ENCODE data around the gene DNMT3A.
"Not testable (repeated sequence)": the region's sequence is repeated elsewhere in the genome, so short reads cannot be mapped to it uniquely, and the experiment has no call there.

Gene DNMT3A

DNA sequence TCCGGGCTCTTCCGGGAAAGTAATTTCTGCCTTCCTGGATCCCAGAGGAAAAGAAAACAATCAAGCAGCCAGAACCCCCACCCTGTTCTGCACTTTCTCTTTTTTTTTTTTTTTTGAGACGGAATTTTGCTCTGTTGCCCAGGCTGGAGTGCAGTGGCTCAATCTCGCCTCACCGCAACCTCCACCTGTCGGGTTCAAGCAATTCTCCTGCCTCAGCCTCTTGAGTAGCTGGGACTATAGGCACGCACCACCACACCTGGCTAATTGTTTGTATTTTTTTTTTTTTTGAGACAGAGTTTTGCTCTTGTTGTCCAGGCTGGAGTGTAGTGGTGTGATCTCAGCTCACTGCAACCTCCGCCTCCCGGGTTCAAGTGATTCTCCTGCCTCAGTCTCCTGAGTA, 69.0 kb downstream of the DNMT3A start:
- DNase-seq, H3K27me3 Mint-ChIP-seq, ATAC-seq, H3K27ac Mint-ChIP-seq, H3K4me3 Mint-ChIP-seq, H3K9me3 Mint-ChIP-seq: not testable (repeated sequence)
- peaks cover 55% of the 10 kb centered on the region for H3K36me3 Mint-ChIP-seq (ENCODE audit: low read depth)
- peaks cover 59% of the 10 kb centered on the region for H3K4me1 Mint-ChIP-seq

DNA sequence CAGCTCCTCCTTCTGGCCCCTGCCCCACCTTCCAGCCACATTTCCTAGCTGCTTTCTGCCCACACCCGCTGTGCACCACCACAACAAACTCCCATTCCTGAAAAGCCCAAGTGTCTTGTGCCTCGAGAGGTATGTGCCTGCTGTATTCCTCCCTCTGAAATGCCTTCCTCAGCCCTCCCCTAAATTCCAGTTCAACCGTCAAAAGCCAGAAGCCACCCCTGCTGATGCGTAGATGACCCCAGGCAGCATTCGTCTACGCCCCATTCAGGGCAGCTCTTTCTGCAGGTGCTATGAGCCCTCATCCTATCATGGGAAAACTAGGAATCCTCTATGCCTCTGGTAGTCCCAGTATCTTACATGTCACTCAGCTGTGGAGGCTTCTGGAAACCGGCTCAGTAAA, 71.7 kb downstream of the DNMT3A start:
- DNase-seq (no peak), ATAC-seq (no peak)
- Mint-ChIP-seq H3K4me3 (no peak overlapping the region), H3K4me1 (peaks cover 60% of the 10 kb centered on the region), H3K27me3 (no peaks in the 10 kb centered on the region), H3K36me3 (ENCODE audit: low read depth) (peaks cover 71% of the 10 kb centered on the region), H3K9me3 (no peaks in the 10 kb centered on the region), H3K27ac (peak overlapping the region; percentile 56)

DNA sequence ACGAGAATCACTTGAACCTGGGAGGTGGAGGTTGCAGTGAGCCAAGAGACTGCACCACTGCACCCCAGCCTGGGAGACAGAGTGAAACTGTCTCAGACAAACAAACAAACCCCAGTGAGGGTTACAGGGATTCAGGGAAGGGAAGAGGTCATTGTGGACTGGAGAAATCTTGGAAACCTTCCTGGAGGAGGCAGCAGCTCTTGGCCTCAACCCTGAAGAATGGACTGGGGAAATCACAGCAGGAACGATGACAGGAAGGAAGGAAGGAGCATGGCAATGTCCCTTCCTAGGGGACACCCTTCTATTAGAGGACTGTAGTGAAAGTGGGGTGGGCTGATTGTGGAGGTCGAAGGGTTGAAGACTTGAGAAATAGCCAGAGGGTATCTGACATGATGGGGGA, 72.5 kb downstream of the DNMT3A start:
- no peak for ATAC-seq
- Mint-ChIP-seq H3K9me3 (no peaks in the 10 kb centered on the region), H3K27ac (peak overlapping the region; percentile 1), H3K36me3 (ENCODE audit: low read depth) (peaks cover 71% of the 10 kb centered on the region), H3K4me3 (no peak overlapping the region), H3K27me3 (no peaks in the 10 kb centered on the region), H3K4me1 (peaks cover 55% of the 10 kb centered on the region)
- DNase-seq = no peak

DNA sequence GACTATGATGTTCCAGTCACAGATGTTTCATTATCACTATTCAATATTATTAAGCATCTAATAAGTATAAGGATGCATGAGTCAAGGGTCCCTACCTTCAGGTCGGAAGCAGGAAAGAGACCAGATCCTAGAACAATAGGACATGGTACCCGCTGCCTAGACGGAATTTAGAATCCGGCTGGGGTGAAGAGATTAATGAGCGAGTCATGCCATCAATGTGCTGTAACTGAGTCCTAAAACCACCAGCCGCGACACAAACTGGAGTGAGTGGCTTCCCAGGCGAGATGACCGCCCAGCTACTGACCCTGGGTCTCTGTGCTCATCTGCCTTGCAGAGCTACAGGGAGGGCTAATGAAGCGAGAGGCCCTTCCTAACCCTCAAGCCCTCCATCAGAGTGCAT, 73.6 kb downstream of the DNMT3A start:
- Mint-ChIP-seq H3K4me3 (no peak overlapping the region), H3K36me3 (ENCODE audit: low read depth) (peaks cover 68% of the 10 kb centered on the region), H3K9me3 (no peaks in the 10 kb centered on the region), H3K27me3 (no peaks in the 10 kb centered on the region), H3K27ac (peak overlapping the region; percentile 25), H3K4me1 (peaks cover 47% of the 10 kb centered on the region)
- ATAC-seq (no peak), DNase-seq (no peak)

DNA sequence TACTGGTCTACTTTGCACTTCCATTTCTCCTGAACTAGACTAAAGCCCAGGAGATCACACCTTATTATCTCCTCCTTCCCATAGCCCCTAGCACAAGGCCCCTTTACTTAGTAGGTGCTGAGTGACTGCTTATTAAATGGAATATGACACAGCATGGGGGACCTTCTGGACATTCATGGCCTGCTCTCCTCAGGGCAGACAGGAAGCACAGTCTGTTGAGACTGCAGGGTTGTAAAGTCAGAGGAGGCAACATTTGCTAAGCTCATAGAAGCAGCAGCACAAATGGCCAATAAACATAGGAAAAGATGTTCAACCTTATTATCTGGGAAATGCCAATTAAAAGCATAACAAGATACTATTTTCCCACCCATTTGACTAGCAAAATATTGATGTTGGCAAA, 75.3 kb downstream of the DNMT3A start:
- Mint-ChIP-seq H3K4me1 (peaks cover 41% of the 10 kb centered on the region), H3K27ac (peak overlapping the region; percentile 24), H3K27me3 (no peaks in the 10 kb centered on the region), H3K36me3 (ENCODE audit: low read depth) (peaks cover 64% of the 10 kb centered on the region), H3K9me3 (no peaks in the 10 kb centered on the region), H3K4me3 (no peak overlapping the region)
- ATAC-seq (no peak), DNase-seq (no peak)

DNA sequence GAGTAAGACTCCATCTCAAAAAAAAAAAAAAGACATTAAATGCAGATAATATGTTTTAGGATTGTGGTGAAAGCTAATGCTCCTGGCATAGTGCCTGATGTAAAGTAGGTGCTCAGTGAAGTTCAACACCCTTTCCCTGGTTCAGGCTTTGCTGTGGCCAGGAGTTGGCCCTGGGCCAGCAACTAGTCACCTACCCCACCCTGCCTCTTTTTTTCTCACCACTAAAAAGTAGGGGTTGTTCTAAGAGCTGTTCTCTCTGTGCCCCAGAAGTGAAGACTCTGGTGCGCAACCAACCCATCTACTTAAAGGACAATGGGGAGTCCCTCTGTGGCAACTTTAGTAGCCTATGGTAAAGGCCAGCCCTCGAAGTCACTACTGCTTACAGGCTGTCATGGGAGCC, 75.9 kb downstream of the DNMT3A start:
- Mint-ChIP-seq H3K36me3 (ENCODE audit: low read depth) (peaks cover 61% of the 10 kb centered on the region), H3K27me3 (no peaks in the 10 kb centered on the region), H3K4me3 (no peak overlapping the region), H3K9me3 (no peaks in the 10 kb centered on the region), H3K27ac (peak overlapping the region; percentile 24), H3K4me1 (peaks cover 41% of the 10 kb centered on the region)
- no peak for DNase-seq
- ATAC-seq = peak; percentile 31

DNA sequence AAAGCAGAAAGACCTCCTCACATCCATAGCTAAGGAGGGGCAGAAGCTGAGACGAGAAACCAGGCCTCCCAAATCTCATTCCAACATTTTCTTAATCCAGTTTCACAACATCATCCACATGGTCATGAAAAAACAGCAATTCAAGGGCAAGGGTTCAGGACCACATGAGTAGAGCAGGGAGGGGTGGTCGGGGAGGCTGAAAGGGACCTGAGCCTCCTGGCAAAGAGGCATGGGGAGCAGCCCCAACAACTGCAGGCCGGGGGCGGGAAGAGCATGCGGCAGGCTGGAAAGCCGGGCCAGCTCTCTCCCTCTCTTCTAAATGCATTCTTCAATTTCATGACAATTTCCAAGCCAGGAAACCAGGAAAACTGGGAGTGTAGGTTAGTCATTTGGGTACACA, 76.7 kb downstream of the DNMT3A start:
- Mint-ChIP-seq H3K4me1 (peaks cover 46% of the 10 kb centered on the region), H3K27me3 (no peaks in the 10 kb centered on the region), H3K36me3 (ENCODE audit: low read depth) (peaks cover 59% of the 10 kb centered on the region)

DNA sequence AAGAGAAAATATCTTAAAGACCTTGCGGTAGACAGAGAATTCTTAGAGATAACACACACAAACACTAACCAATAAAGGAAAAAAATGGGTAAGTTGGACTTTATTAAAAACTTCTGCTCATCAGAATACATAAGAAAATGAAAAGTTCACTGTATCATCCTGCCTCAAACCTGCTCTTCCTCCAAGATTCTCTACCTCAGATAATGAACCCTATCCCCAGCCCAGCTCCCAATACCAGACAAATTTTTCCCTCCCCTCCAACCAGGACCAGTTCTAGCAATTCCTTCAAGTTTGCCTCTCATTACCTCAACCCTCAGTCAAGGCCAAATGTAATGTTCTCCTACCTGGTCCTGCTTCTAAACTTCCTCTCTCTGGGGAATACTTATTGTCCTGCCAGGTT, 79.4 kb downstream of the DNMT3A start:
- DNase-seq (no peak), ATAC-seq (no peak)
- Mint-ChIP-seq H3K4me3 (no peak overlapping the region), H3K36me3 (ENCODE audit: low read depth) (peaks cover 39% of the 10 kb centered on the region), H3K4me1 (peaks cover 33% of the 10 kb centered on the region), H3K9me3 (no peaks in the 10 kb centered on the region), H3K27ac (peak overlapping the region; percentile 5), H3K27me3 (no peaks in the 10 kb centered on the region)

More for the DNA sequence above, 76.7 kb downstream of the DNMT3A start:
- Mint-ChIP-seq H3K27ac (no peak overlapping the region), H3K4me3 (no peak overlapping the region), H3K9me3 (no peaks in the 10 kb centered on the region)
- DNase-seq (no peak), ATAC-seq (no peak)

DNA sequence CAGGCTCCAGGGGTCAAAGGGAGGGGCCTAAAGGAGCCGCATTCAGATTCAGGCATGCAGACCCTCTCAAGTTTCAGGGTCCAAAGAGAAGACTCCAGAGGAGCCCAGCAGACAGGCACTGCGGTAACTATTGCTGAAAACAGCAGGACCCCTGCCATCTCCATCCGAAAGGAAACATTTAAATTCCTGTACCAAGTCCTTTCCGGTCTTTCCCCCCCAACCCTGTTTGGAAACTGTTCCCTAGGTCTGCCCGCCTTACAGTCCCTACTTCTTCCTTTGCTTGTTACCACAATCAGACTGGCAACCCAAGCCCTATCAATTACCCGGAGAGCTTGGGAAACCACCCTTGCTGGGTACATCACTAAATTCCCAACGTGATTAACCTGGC, 82.0 kb downstream of the DNMT3A start:
- H3K27ac Mint-ChIP-seq = no peak overlapping the region
- H3K4me1 Mint-ChIP-seq = peaks cover 19% of the 10 kb centered on the region
- no peaks in the 10 kb centered on the region for H3K27me3 Mint-ChIP-seq
- H3K9me3 Mint-ChIP-seq = no peaks in the 10 kb centered on the region
- no peak overlapping the region for H3K4me3 Mint-ChIP-seq
- ATAC-seq (no peak), DNase-seq (no peak)
- peaks cover 34% of the 10 kb centered on the region for H3K36me3 Mint-ChIP-seq (ENCODE audit: low read depth)

DNA sequence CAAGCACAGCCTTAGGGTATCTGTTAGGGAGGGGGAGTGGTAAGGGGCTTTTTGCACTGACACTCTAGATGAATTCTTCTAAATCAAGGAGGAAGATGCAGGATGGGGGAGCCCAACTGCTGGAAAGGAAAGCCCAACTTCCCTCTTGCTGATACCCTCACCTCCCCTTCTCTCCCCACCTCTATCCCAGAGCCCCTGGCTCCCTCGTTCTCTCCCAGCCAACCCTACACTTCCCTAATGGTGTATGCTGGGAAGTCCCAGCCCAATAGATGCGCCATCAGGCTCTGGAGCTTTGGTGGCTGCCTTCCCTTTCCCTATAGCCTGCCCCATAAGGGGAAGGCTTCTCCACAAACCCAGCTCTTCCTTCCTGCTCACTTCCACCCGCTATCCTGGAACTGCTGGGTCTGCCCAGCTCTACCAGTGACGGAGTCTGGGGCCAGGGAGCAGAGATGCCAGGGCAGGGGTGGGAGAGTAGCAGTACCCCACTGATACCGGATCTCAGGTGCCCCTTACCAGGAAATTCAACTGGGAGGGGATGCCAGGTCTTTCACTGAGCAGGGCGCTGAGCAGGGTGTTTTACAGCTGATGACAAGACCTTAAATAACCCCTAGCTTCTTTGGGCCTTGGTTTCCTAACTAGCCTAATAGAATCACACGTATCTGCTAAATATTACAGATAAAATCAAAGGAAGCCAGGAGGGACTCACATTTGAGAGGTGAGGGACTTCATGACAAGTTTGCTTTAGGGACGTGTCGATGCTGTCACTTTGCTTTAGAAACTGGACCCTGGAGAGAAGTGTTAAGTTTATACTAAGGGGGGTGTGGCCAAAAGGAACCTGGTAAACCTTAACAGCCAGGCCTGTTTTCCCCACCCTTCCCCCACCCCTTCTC, 82.6 kb downstream of the DNMT3A start:
- Mint-ChIP-seq H3K27ac (no peak overlapping the region), H3K9me3 (no peaks in the 10 kb centered on the region), H3K4me3 (no peak overlapping the region), H3K27me3 (no peaks in the 10 kb centered on the region), H3K36me3 (ENCODE audit: low read depth) (peaks cover 38% of the 10 kb centered on the region), H3K4me1 (peaks cover 19% of the 10 kb centered on the region)
- ATAC-seq (no peak), DNase-seq (no peak)

DNA sequence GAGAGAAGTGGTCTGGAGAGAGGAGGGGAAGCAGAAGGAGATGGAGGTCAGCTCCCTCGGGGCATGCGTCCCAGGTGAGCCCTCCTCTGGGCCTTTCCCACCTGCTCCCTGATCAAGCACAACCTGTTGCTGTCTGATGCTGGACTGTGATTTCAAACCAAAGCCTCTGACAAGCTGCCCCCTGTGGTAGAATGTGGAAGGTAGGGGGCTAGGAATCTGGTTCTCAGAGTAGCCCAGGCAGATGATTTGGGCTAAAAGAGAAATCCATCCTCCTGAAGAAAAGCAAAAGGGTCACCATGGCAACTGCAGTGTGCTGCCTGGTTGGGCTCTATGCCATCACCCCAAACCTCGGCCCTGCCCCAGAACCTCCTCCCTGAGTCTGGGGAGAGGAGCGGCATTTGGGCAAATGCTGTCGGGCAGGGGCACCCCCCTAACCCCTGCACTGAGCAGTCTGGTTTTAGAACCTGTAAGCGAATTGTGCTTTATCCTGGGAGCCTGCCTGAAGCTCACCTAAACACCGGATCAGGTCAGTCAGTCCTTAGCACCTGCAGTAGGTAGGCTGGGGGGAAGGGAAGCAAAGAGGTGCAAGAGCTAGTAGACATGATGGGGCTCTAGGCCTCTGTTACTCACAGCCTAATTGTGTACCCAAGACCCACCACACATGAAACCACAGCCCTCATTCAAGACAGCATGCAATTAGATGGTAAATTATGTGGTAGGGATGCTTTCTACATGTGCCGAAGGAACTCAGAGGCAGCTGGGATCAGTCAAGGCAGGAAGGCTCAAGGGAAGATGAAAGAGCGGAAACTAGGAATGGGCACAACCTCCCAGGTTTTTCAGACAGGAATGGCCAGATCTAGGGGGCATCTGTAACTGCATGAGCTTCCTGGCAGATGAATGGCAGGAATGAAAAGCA, 83.5 kb downstream of the DNMT3A start:
- H3K36me3 Mint-ChIP-seq (ENCODE audit: low read depth) = peaks cover 38% of the 10 kb centered on the region
- peaks cover 19% of the 10 kb centered on the region for H3K4me1 Mint-ChIP-seq
- H3K27ac Mint-ChIP-seq = no peak overlapping the region
- H3K9me3 Mint-ChIP-seq = no peaks in the 10 kb centered on the region
- no peak overlapping the region for H3K4me3 Mint-ChIP-seq
- ATAC-seq = peak; percentile 16
- no peaks in the 10 kb centered on the region for H3K27me3 Mint-ChIP-seq
- no peak for DNase-seq

DNA sequence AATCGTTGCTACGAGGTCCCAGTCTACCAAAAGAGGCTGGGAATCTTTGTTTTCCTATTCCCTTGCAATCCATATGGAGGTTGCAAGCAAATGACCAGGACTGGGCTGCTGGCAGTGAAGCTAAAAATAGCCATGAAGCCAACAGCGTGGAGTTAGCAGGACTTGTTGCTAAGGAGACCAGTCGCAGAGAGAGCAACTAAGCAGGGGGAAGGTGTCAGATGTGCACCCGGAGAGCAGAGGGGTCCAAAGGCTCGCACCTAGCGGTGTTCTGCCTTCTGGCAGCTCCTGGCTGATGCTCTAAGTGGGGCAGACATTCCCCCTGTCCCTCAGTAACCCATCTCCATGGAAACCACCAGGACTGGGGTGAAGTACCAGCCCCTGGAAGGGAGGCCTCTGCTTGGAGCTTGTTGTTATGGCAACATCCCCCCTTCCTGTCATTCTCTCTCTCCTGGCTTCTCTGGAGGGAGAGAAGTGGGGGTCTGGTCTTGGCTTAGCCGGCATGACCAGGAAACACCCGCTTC, 84.6 kb downstream of the DNMT3A start:
- no peak for DNase-seq
- Mint-ChIP-seq H3K27me3 (no peaks in the 10 kb centered on the region), H3K36me3 (ENCODE audit: low read depth) (peaks cover 36% of the 10 kb centered on the region), H3K9me3 (no peaks in the 10 kb centered on the region), H3K4me1 (peaks cover 26% of the 10 kb centered on the region), H3K27ac (no peak overlapping the region), H3K4me3 (no peak overlapping the region)
- ATAC-seq = no peak

DNA sequence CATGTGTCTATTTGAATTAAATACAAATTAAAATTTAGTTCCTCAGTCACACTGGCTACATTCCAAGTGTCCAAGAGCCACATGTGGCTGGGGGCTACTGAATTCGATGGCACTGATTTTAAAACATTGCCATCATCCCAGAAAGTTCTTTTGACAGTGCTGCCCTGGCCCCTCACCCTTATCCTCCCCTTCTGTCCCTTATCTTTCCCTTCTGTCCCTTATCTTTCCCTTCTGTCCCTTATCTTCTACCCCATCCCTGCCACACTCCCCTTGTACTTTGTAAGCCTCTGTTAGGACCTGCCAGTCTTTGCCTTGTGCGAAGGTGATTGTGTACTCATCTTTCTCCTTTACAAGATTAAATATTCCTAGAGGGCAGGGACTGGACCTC, 85.2 kb downstream of the DNMT3A start:
- Mint-ChIP-seq H3K4me1 (peaks cover 26% of the 10 kb centered on the region), H3K36me3 (ENCODE audit: low read depth) (peaks cover 35% of the 10 kb centered on the region), H3K4me3 (no peak overlapping the region), H3K9me3 (no peaks in the 10 kb centered on the region), H3K27ac (peak overlapping the region; percentile 15), H3K27me3 (no peaks in the 10 kb centered on the region)
- DNase-seq = no peak
- ATAC-seq = no peak

DNA sequence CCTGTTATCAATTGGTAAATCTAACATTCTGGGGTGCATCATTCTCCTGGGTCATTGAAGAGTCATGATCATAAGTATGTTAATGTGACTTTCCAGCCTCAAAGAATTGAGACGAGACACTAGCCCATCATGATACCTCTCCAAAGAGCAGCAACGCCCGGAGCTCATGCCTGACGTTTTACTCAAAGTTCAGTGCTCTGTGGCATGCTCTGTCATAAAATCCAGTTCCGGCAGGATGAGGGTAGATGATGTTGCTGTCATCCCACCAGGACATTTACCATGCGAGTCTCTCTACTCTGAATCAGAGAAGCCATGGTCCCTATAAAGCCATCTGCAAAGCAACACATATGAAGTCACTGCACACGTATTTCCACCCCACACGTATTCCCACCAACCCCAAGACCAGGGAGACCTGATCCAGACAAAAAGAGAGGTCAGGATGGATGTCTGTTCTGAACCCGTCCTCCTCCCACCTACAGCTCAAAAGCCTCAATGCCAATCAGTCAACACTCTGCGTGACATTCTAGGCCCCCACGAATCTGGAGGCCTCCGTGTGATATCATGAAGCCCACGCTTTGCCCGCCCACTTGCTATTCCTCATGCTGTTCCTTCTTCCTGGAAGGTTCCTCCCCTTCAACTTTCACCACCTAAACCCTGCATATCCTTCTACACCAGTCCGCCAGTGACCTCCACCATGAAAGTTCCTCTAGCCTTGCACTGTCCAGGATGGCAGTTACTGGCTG, 85.8 kb downstream of the DNMT3A start:
- no peaks in the 10 kb centered on the region for H3K27me3 Mint-ChIP-seq
- H3K4me3 Mint-ChIP-seq = no peak overlapping the region
- H3K9me3 Mint-ChIP-seq = no peaks in the 10 kb centered on the region
- peak overlapping the region; percentile 15 for H3K27ac Mint-ChIP-seq
- ATAC-seq (no peak), DNase-seq (no peak)
- peaks cover 30% of the 10 kb centered on the region for H3K4me1 Mint-ChIP-seq
- peaks cover 35% of the 10 kb centered on the region for H3K36me3 Mint-ChIP-seq (ENCODE audit: low read depth)
